Loucy (cell line): ENCODE data around the gene EPB41L2.

ENCODE experiments used
- H2AFZ ChIP-seq: fragments of 200-600 bp; sonication (generic); 2 replicates; pipeline ENCODE4 v1.6.0; 2016; ENCODE audit warnings: antibody characterized with exemption, mild to moderate bottlenecking, low read length, moderate library complexity
- H3F3A ChIP-seq: fragments of 200-600 bp; 2 replicates; pipeline ENCODE4 v1.6.0; 2016; ENCODE audit warnings: antibody characterized with exemption, low read depth, mild to moderate bottlenecking
- H3K27me3 ChIP-seq: fragments of 200-600 bp; sonication (generic); 2 replicates; pipeline ENCODE4 v1.6.1; 2014; ENCODE audit warnings: low read length, mild to moderate bottlenecking; ENCODE audit not compliant: insufficient read depth, poor library complexity, severe bottlenecking
- H3K36me3 ChIP-seq: fragments of 200-600 bp; sonication (generic); 2 replicates; pipeline ENCODE4 v1.6.1; 2016; ENCODE audit warnings: low read length; ENCODE audit not compliant: insufficient read depth
- H3K4me1 ChIP-seq: fragments of 200-600 bp; sonication (generic); 2 replicates; pipeline ENCODE4 v1.5.1; 2014; ENCODE audit warnings: low read length, mild to moderate bottlenecking; ENCODE audit not compliant: insufficient read depth, poor library complexity, severe bottlenecking
- H3K4me2 ChIP-seq: fragments of 200-600 bp; sonication (generic); 2 replicates; pipeline ENCODE4 v1.6.0; 2014; ENCODE audit warnings: antibody characterized with exemption, low read length, low read depth, mild to moderate bottlenecking; ENCODE audit not compliant: poor library complexity, severe bottlenecking
- H3K4me3 ChIP-seq: fragments of 200-600 bp; sonication (generic); 2 replicates; pipeline ENCODE4 v1.5.1; 2014; ENCODE audit warnings: low read length, mild to moderate bottlenecking, mixed read lengths; ENCODE audit not compliant: poor library complexity, severe bottlenecking
- H3K79me2 ChIP-seq: fragments of 200-600 bp; sonication (generic); 2 replicates; pipeline ENCODE4 v1.6.1; 2014; ENCODE audit warnings: low read length; ENCODE audit not compliant: insufficient read depth
- H3K9ac ChIP-seq: fragments of 200-600 bp; sonication (generic); 2 replicates; pipeline ENCODE4 v1.6.0; 2014; ENCODE audit warnings: mild to moderate bottlenecking, low read depth, low read length, moderate library complexity; ENCODE audit not compliant: poor library complexity, severe bottlenecking
- H3K9me2 ChIP-seq: fragments of 200-600 bp; sonication (generic); replicated peaks from 2 replicates; pipeline ENCODE4 v1.6.1; 2016; ENCODE audit warnings: low read depth, low read length, mixed read lengths
- H3K9me3 ChIP-seq: fragments of 200-600 bp; sonication (generic); 2 replicates; pipeline ENCODE4 v1.6.1; 2014; ENCODE audit warnings: mild to moderate bottlenecking, antibody characterized with exemption, low read length, low read depth; ENCODE audit not compliant: insufficient read depth
- H4K20me1 ChIP-seq: fragments of 200-600 bp; sonication (generic); 2 replicates; pipeline ENCODE4 v1.6.0; 2014; ENCODE audit warnings: antibody characterized with exemption, low read length, mild to moderate bottlenecking; ENCODE audit not compliant: insufficient read depth, poor library complexity, severe bottlenecking
- EZH2phosphoT487 ChIP-seq: fragments of 200-600 bp; IDR thresholded peaks from 2 replicates; pipeline ENCODE4 v1.6.1; 2018; ENCODE audit warnings: antibody characterized with exemption, mild to moderate bottlenecking, moderate library complexity, borderline replicate concordance
- TF ChIP-seq, protein P1 (sequence below): fragments of 200-600 bp; sonication (generic); conservative IDR thresholded peaks from 2 replicates; pipeline ENCODE4 v1.5.1; 2014; ENCODE audit warnings: mild to moderate bottlenecking, antibody characterized with exemption, low read length

Gene EPB41L2

DNA sequence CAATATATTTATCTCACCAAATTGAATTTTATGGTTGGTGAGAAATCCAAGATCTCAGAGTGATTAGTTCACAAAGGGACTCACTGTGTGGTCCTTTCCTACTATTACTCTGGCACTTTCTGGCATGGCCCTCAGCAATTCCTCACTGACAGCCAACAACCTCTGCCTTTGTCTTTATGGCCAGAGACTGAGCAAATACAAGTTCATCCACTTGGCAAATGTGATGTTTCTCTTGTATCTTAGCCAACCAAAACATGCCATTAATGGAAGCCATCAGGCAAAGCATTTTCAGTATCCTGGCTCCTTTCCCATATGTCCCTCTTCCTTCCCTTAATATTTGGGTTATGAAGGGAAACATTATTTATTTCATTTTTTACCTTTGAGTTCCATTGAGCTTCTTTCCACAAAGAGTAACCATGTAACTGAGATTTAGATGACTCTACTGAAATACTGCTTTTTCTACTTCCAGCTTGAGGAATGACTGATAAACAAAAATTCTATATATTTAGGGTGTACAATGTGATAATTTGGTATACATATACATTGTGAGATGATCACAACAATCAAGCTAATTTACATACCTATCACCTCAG lies 266.6 kb downstream of the EPB41L2 start:
- Histone ChIP-seq H3K4me1 (no peaks in the 10 kb centered on the region), H3K36me3 (no peaks in the 10 kb centered on the region), H3K9ac (no peak overlapping the region), H3K79me2 (no peaks in the 10 kb centered on the region), H3K4me3 (no peak overlapping the region), H3K27me3 (no peaks in the 10 kb centered on the region), H3K4me2 (no peak overlapping the region), H4K20me1 (no peaks in the 10 kb centered on the region), H3F3A (no peaks in the 10 kb centered on the region), H2AFZ (no peak overlapping the region), H3K9me3 (no peaks in the 10 kb centered on the region), H3K9me2 (no peaks in the 10 kb centered on the region)
- no peak for TF ChIP-seq EZH2phosphoT487
- TF ChIP-seq, protein P1, sequence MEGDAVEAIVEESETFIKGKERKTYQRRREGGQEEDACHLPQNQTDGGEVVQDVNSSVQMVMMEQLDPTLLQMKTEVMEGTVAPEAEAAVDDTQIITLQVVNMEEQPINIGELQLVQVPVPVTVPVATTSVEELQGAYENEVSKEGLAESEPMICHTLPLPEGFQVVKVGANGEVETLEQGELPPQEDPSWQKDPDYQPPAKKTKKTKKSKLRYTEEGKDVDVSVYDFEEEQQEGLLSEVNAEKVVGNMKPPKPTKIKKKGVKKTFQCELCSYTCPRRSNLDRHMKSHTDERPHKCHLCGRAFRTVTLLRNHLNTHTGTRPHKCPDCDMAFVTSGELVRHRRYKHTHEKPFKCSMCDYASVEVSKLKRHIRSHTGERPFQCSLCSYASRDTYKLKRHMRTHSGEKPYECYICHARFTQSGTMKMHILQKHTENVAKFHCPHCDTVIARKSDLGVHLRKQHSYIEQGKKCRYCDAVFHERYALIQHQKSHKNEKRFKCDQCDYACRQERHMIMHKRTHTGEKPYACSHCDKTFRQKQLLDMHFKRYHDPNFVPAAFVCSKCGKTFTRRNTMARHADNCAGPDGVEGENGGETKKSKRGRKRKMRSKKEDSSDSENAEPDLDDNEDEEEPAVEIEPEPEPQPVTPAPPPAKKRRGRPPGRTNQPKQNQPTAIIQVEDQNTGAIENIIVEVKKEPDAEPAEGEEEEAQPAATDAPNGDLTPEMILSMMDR: no peak

DNA sequence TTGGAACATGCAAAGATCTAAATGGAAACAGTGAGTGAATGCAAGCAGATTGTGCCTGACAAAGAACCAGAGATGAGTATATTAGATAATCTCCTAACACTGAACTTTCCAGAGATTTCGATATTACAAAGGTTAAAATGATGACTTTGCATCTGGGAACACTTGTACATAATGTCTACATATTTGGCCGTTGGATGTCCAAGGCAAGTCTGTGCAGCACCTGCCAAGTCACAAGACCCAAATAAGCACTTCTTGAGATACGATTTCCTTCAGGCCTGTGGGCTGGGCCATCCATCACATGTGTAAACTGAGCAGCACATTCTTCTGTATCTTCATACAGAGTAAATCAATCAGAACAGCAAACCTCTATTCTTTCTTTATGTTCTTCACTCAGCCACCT lies 268.3 kb downstream of the EPB41L2 start:
- no peaks in the 10 kb centered on the region for H3K27me3 ChIP-seq
- no peak overlapping the region for H3K9ac ChIP-seq
- H3K79me2 ChIP-seq: no peaks in the 10 kb centered on the region
- no peaks in the 10 kb centered on the region for H3F3A ChIP-seq
- no peak for TF ChIP-seq EZH2phosphoT487
- TF ChIP-seq, protein P1: no peak
- no peak overlapping the region for H3K4me3 ChIP-seq
- no peaks in the 10 kb centered on the region for H3K36me3 ChIP-seq
- no peaks in the 10 kb centered on the region for H3K4me1 ChIP-seq
- H3K9me3 ChIP-seq: no peaks in the 10 kb centered on the region
- H4K20me1 ChIP-seq: no peaks in the 10 kb centered on the region
- no peak overlapping the region for H3K4me2 ChIP-seq
- no peaks in the 10 kb centered on the region for H3K9me2 ChIP-seq
- H2AFZ ChIP-seq: no peak overlapping the region

DNA sequence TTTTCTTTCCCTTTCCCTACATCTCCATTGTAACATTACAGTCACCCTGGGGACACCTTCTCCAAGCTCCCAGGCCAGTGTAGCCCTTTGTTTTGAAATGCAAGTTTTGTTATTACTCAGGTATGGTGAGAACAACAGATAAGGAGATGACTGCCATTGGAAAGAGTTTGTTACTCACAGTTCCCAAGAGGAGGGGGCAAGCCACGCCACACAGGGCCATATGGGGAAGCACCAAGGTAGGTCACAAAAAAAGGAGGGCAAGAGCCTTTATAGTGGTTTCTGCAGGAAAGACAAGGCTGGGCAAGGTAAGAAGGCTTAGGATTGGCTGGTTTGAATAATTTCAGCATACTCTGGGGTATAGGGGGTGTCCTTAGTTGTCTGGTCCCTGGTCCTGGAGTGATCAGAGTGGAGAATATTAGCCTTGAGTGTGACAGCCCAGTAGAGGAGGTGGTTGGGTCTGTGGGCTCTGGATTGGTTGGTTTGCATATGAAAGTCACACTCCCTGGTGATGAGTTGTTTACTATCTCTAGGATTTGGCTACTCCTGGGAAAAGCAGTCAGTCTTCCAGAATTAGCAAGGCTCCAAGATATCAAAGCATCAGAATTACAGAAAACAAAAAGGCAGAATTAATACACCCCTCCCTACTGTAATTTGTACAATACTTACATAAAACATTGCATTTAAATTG lies 268.9 kb downstream of the EPB41L2 start:
- TF ChIP-seq, protein P1: no peak
- no peak for TF ChIP-seq EZH2phosphoT487
- no peaks in the 10 kb centered on the region for H3K79me2 ChIP-seq
- H3K36me3 ChIP-seq: no peaks in the 10 kb centered on the region
- no peaks in the 10 kb centered on the region for H3K4me1 ChIP-seq
- no peak overlapping the region for H3K4me3 ChIP-seq
- no peak overlapping the region for H2AFZ ChIP-seq
- no peaks in the 10 kb centered on the region for H3F3A ChIP-seq
- H3K9me2 ChIP-seq: no peaks in the 10 kb centered on the region
- no peak overlapping the region for H3K4me2 ChIP-seq
- H3K27me3 ChIP-seq: no peaks in the 10 kb centered on the region
- no peak overlapping the region for H3K9ac ChIP-seq
- no peaks in the 10 kb centered on the region for H3K9me3 ChIP-seq
- H4K20me1 ChIP-seq: no peaks in the 10 kb centered on the region
